ENCODE data around the gene CDC42SE2.
A peak's percentile ranks its signal among the peaks of the same experiment; 100 is the strongest.
"Not testable (repeated sequence)": the region's sequence is repeated elsewhere in the genome, so short reads cannot be mapped to it uniquely, and the experiment has no call there.

The CDC42SE2 gene

DNA sequence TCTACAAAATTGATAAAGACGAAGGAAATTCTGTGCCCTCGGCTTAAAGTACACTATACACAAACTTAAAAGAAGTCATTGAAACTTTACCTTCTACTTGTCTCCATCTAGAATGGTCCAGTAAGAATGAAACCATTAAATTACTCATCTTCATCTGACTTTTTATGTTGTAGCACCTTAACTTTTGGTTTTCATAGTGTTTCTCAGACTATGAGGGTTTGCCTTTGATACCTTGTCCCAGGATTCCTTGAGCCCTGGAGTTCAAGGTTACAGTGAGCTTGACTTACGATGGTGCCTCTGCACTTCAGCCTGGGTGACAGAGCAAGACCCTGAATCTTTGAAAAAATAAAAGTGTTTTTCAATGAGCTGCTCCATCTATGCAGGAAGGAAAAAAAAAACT, 132.2 kb downstream of the CDC42SE2 start:
- DNase-seq, result no peak

- DNase-seq, result no peak
Observed at GRCh38 chr5:131396630-131397273, 132.9 kb downstream of the CDC42SE2 start.

DNA sequence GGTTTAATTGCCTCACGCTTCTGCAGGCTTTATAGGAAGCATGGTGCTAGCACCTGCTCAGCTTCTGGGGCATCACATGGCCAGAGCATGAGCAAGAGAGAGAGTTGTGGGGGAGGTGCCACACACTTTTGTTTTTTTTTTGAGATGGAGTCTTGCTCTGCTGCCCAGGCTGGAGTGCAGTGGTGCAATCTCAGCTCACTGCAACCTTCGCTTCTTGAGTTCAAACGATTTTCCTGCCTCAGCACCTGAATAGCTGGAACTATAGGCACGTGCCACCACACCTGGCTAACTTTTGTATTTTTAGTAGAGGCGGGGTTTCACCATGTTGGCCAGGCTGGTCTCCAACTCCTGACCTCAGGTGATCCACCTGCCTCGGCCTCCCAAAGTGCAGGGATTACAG, 135.2 kb downstream of the CDC42SE2 start:
- not testable (repeated sequence) for DNase-seq

DNA sequence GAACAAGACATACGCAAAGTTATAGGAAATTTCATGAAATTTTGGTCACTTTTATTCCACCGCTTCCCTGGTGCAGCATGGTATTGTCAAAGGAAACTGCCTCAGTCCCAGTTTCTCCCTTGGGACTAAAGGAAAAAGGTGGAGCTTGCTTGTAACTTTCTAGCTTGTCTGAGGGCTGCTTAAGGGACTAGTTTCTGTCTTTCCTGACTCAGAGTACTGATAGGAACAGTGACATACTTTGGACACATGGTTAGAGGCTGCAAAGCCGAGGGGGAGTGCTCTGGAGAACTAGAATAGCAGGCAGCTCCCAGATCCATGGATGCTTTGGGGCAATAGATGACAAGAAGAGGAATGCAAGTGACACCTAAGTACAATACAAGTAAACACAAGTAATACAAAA, 136.7 kb downstream of the CDC42SE2 start:
- no peak for DNase-seq

- no peak for DNase-seq
Observed at GRCh38 chr5:131405674-131406073, 141.8 kb downstream of the CDC42SE2 start.

GRCh38 chr5:131406076-131406475, 142.2 kb downstream of the CDC42SE2 start:
- no peak for DNase-seq

GRCh38 chr5:131406975-131407638, 143.3 kb downstream of the CDC42SE2 start:
- DNase-seq, result no peak

DNA sequence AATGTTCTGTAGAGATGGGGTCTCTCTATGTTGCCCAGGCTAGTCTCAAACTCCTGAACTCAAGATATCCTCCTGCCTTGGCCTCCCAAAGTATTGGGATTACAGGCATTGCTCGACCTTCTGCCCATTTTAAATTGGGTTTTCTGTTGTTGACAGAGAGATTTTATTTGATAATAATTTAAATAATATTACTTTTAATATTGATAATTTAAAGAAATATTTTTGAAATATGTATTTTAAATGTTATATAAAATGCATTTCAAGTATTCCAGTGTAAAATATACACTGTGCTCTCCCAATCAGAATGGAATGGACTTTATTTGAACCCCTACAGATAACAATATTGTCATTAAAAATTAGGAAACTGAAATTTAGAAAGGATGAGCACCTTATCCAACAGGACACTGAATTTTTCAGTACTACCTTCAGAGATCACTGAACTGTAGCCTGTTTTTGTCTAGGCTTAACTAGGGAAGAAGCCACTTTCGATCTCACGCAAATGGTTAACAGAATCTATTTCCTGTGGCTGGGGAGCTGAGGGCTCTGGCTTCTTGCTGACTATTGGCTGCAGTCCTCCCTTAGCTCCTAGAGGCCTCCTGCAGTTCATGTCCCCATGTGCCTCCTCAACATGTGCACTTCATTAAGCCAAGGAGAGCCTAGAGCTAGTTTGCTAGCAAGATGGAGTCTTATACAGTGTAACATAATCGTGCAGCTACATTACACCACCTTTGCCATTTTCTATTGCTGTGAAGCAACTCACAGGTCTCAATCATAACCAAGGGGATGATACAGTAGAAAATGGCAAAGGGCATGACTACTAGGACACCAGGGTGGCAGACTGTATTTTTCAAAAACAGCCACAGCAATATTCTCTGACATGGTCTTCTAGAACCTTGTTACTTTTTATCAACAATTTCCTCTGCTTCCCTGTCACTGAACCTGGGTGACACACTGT, 150.0 kb downstream of the CDC42SE2 start:
- peak; percentile 26 for DNase-seq

GRCh38 chr5:131416729-131417128, 152.9 kb downstream of the CDC42SE2 start:
- no peak for DNase-seq

- DNase-seq, result peak; percentile 72
Observed at GRCh38 chr5:131417240-131417869, 153.5 kb downstream of the CDC42SE2 start.

DNA sequence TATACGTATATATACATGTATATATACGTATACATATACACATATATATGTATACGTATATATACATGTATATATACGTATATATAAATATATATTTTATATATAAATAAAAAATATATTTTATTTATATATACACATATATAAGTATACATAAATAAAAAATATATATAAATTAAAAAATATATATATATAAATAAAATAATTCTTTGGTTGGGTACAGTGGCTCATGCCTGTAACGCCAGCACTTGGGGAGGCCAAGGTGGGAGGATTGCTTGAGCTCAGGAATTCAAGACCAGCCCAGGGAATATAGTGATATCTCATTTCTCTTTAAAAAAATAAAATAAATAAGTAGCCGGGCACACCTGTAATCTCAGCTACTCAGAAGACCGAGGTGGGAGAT, 155.0 kb downstream of the CDC42SE2 start:
- no peak for DNase-seq

- DNase-seq, result no peak
Observed at GRCh38 chr5:131419877-131420276, 156.0 kb downstream of the CDC42SE2 start.

DNA sequence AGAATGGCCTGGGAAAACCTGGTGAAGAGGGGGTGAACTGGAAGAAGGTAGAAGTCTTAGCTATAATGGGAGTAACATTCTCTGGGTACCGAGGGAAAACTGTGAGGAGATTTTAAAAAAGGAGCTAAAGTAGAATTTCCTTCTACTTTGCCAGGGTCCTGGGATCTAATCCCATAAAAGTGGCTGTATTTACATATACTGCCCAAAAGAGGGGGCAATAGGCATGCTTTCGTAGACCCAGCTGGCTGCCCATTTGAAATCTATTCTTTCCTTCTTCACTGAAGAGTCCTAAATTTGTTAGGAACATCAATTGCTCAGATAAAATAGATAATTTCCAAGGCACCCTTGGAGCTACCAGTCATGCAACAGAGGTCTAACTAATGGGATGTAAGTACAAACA, 159.2 kb downstream of the CDC42SE2 start:
- no peak for DNase-seq

DNA sequence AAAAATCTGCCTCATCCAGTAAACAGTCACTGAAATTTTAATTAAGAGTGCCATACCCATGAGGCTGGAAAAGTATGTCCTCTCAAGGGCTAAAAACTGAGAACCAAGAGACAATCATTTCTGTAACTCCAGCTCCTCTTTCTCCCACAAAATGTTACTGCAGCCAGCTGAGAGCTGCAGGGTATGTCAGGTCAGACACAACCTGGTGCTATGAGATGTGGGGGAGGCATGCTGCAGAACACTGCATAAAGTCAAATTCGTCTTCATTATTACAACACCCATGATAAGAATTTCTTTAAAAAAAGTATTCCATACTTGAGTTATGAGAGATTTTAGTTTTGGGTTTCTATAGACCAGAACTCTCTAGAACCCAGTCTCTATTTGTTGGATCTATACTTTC, 162.2 kb downstream of the CDC42SE2 start:
- no peak for DNase-seq

- DNase-seq, result no peak
Observed at GRCh38 chr5:131430794-131431193, 166.9 kb downstream of the CDC42SE2 start.

GRCh38 chr5:131431794-131432193, 167.9 kb downstream of the CDC42SE2 start:
- DNase-seq, result no peak

DNA sequence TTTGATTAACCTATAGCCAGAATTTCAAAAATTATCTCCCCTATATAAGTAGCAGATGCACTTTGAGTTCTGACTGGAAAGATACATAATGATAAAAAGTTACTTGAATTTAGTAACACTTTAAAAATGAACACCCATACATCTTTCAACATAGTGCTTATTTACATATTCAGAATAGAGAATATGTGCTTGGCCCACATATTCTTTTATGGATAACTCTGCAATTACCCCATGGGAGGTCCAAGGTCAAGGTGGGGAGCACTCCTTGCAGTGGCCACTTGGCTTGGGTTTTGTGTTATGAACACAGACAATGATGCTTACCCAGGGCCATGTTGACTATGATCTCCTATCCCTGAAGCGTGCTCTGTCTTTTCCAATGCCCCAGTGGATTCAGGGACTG, 169.3 kb downstream of the CDC42SE2 start:
- DNase-seq, result no peak

DNA sequence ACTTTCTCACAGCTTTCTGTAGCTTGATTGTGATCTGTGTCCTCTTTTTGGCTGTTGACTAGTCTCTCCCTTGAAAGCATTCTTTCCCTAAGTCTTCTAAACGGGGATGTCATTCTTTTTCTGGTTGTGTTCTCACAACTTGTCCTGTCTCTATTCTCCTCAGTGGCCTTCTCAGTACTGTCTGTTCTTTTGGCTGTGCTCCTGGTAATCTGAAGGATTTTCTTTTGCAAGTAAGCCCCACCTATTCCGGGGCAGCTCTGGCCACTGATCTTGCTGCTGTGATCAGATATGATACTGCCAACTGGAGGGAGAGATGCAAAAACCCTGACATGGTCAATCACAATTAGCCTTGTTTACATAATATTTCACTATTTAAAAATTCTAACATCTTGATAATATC, 172.2 kb downstream of the CDC42SE2 start:
- DNase-seq, result no peak

- DNase-seq, result no peak
Observed at GRCh38 chr5:131441184-131441583, 177.3 kb downstream of the CDC42SE2 start.
